Measurements from ENCODE around the gene DBH. TPM values are rescaled to one million over a fixed set of nuclear protein-coding genes. Genes with fewer than 3 reads are reported as not detected.
A peak's percentile ranks its signal among the peaks of the same experiment; 100 is the strongest.

Gene DBH
- total RNA-seq, 2 experiments from 2014 or later = not detected

DNA sequence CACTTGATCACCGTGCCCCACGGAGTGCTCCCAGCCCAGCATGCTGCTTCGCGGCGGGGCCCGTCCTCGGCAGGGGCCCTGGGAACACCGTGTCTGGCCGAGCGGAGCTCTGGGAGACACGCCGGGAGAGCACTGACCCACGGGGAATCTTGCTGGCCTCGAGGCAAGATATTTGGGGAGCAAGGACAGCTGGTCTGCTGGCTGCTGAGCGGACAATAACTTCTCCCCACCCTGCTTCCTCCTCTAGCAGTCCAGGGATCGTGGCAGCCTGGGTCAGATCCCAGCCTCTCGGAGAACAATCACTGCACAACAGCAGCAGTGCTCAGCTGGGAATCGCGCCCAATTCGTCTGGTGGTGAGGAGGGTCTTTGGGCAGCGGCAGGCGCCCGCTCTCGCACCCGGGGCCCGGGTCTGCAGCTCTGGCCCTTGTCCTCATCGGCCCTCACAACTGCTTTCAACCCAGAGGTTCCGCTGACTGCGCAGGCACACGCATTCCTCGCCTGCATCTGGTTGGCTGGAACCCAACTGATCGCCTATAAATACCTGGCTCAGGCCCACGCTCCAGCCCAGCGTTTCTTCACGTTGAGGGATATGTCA is 43.4 kb downstream of the DBH start:
- H3K9me3 Mint-ChIP-seq = no peaks in the 10 kb centered on the region
- no peaks in the 10 kb centered on the region for H3K27me3 Mint-ChIP-seq
- ChIA-PET POLR2A (no interaction called here), CTCF (no interaction called here)
- H3K36me3 Mint-ChIP-seq = peaks cover 2% of the 10 kb centered on the region
- intact Hi-C loops (cut with micrococcal nuclease) = no loop called here
- H3K27ac Mint-ChIP-seq = no peak overlapping the region
- H3K4me3 Mint-ChIP-seq = no peak overlapping the region
- peaks cover 53% of the 10 kb centered on the region for H3K4me1 Mint-ChIP-seq (ENCODE audit: low read depth)
- no peak for DNase-seq

DNA sequence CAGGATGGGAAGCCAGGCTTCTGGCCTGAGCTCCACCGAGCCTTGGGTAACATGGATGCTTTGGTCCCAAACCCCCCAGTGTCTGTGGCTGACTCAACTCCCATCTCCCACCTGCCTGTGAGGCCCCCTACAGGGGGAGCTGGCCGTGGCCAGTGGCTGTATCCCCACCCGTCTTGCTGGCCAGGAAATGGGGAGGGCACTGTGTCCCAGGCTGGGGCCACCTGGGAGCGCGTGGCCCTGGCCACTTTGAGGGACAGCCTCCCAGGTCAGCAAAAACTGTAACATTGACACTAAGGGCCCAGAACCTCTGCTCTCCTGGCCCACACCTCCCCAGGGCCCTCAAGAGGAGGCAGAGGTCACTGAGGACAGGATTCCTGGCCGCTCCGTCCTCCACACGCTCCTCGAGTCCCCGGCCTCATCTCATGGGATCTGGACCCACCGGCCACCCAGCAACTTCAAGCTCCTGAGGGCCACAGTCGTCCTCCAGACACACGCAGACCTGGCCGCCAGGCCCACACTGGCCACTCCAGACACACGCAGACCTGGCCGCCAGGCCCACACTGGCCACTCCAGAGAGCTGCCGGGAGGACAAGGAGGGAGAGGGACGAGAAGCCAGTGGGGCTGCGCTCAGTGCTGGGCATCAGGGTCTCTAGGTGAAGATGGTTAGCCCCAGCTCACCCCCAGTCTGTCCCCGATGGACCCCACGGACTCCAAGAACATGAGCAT is 44.2 kb downstream of the DBH start:
- POLR2A ChIA-PET = no interaction called here
- H3K4me3 Mint-ChIP-seq = no peak overlapping the region
- no peaks in the 10 kb centered on the region for H3K9me3 Mint-ChIP-seq
- no peak for DNase-seq
- peaks cover 2% of the 10 kb centered on the region for H3K36me3 Mint-ChIP-seq
- intact Hi-C loops (cut with micrococcal nuclease) = no loop called here
- no peak overlapping the region for H3K27ac Mint-ChIP-seq
- CTCF ChIA-PET = no interaction called here
- no peaks in the 10 kb centered on the region for H3K27me3 Mint-ChIP-seq
- peaks cover 51% of the 10 kb centered on the region for H3K4me1 Mint-ChIP-seq (ENCODE audit: low read depth)

DNA sequence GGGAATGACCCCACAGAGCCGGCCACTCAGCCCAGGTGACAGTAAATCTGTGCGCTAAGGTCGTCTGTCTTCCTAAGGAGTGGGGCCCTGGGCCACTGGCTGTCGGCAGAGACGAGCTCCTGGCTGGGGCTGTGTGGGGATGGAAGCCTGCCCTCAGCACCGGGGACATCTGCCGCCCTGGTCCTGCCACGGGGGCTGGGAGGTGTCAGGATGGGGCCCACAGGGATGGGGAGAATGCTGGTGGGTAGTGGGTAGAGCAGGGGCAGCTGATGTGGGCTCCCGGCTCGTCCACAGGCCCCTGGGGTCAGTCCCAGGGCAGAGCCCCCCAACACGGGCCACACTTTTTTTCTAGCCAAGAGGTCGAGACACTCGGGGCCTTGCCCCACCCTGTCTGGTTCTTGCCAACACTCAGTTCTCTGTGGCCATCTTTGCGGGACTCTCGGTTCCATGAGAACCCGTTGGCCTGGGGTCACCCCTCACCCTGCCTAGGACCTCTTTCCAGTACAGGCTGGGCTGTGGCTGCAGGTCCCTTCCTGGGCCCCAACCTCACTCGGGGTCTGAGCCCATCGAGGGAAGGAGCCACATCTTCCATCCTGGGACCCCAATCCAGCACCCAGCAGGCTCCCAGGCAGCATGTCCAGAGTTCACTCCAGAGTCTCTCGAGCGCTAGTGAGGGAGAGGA is 45.0 kb downstream of the DBH start:
- ChIA-PET POLR2A (no interaction called here), CTCF (no interaction called here)
- no peaks in the 10 kb centered on the region for H3K27me3 Mint-ChIP-seq
- intact Hi-C loops (cut with micrococcal nuclease) = no loop called here
- peaks cover 2% of the 10 kb centered on the region for H3K36me3 Mint-ChIP-seq
- H3K4me3 Mint-ChIP-seq = no peak overlapping the region
- DNase-seq = no peak
- peaks cover 45% of the 10 kb centered on the region for H3K4me1 Mint-ChIP-seq (ENCODE audit: low read depth)
- no peak overlapping the region for H3K27ac Mint-ChIP-seq
- H3K9me3 Mint-ChIP-seq = no peaks in the 10 kb centered on the region

DNA sequence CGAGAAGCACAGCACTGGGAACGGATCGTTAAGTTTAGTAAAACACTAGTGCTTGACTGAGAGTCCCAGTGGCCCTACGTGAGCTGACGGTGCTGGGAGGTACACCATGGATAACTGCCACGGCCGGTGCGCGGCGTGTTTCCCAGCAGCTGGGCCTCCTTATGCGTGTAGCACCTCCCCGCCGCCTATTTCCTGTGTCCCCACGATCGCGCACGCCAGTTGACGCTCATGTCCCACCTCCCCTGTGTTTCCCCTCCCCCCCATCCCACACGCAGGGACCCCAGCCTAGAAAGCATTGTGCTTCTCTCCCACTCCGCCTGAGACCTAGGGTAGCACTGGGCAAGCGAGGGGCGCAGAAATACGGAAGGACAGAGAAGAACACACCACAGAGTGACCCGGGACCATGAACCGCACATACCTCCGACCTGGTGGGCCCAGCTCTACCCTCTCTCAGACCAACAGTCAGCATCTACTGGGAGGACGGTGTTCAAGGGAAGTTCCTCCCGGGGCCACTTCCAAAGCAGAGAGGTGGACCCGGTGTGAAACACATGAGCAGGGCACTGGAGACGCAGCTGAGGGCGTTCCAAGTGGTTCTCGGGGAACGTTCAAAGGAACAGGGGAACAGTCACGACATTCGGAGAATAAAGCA is 45.6 kb downstream of the DBH start:
- intact Hi-C loops (cut with micrococcal nuclease) = no loop called here
- H3K27ac Mint-ChIP-seq = peak overlapping the region; percentile 18
- ChIA-PET POLR2A (no interaction called here), CTCF (no interaction called here)
- H3K9me3 Mint-ChIP-seq = no peaks in the 10 kb centered on the region
- peaks cover 2% of the 10 kb centered on the region for H3K36me3 Mint-ChIP-seq
- H3K4me1 Mint-ChIP-seq (ENCODE audit: low read depth) = peaks cover 39% of the 10 kb centered on the region
- H3K4me3 Mint-ChIP-seq = no peak overlapping the region
- no peaks in the 10 kb centered on the region for H3K27me3 Mint-ChIP-seq
- no peak for DNase-seq

DNA sequence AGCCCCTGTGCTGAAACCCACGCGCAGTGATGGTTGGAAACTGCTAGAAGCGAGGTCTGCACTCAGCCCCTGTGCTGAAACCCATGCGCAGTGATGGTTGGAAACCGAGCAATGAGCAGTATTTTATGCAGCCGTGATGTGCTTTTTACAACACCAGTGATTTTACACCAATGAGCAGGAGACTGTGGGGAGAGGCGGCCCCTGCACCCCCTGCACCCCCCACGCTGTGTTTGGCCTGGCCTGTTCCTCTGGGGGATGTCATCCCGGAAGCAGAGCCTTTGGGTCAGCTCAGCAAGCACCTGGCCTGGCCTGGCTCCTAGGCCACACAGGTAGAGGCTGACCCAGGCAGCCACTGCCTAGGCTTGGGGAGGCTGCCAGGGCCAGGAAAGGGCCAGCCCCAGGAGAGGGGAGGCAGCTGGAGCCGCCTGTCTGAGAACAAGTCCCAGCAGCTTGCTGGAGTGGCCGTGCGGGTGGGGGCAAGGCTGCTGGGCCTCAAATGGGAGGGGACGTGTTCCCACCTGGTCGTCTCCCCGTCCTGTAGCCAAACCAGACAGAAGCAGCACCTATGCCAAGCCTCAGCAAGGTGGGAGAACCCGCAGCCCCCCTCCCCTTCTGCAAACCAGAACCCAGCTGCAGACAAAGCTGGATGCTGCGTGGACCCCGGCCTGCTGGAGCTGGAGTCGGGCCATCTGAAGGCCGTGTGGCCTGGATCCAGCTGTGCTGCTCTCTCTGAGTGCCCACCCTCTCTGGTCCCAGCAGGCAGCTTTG is 46.8 kb downstream of the DBH start:
- H3K4me3 Mint-ChIP-seq = peak overlapping the region; percentile 63
- peak overlapping the region; percentile 91 for H3K27ac Mint-ChIP-seq
- peaks cover 28% of the 10 kb centered on the region for H3K4me1 Mint-ChIP-seq (ENCODE audit: low read depth)
- CTCF ChIA-PET = interaction anchor here (0.6 to 1.7 kb wide), 4 partner anchors 12 to 137 kb away, joined by 3 to 8 read pairs (median 4); no protein-coding TSS in a partner anchor
- H3K27me3 Mint-ChIP-seq = no peaks in the 10 kb centered on the region
- peaks cover 2% of the 10 kb centered on the region for H3K36me3 Mint-ChIP-seq
- intact Hi-C loops (cut with micrococcal nuclease) = loop anchor here (1.0 kb wide), 1 partner anchor 18 kb away; no protein-coding TSS in a partner anchor
- POLR2A ChIA-PET = interaction anchor here (0.6 to 1.9 kb wide), 2 partner anchors 18 to 21 kb away, joined by 3 to 18 read pairs; no protein-coding TSS in a partner anchor
- no peaks in the 10 kb centered on the region for H3K9me3 Mint-ChIP-seq
- DNase-seq = no peak

DNA sequence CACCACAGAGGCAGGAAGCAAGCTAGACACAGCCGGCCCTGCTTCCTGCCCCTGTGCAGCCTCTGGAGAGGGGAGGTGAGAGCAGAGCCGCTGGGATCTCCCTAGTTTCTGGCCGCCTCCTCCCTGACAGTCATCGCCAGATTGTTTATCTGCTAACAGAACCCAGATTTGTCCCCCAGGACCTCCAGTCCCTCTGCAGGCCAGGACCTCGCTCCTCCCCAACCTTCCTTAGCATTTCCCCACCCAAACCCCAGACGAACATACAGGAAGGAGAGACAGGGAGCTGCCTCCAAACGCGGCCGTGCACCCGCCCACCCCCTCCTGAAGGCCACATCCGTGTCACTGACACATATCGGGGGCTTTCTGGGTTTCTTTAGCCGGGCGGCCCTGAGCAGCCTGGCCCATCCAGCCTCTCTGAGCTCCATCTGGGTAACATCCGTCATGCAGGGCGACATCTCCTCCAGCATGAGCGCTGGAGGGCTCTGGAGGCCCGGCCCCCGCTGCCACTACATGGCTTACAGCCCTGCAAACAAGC is 47.5 kb downstream of the DBH start:
- peak overlapping the region; percentile 91 for H3K27ac Mint-ChIP-seq
- intact Hi-C loops (cut with micrococcal nuclease) = loop anchor here (1.0 kb wide), 1 partner anchor 18 kb away; no protein-coding TSS in a partner anchor
- CTCF ChIA-PET = interaction anchor here (0.6 to 1.7 kb wide), 5 partner anchors 13 to 137 kb away, joined by 3 to 8 read pairs (median 3); no protein-coding TSS in a partner anchor
- no peaks in the 10 kb centered on the region for H3K27me3 Mint-ChIP-seq
- H3K4me3 Mint-ChIP-seq = peak overlapping the region; percentile 63
- H3K4me1 Mint-ChIP-seq (ENCODE audit: low read depth) = peaks cover 23% of the 10 kb centered on the region
- H3K9me3 Mint-ChIP-seq = no peaks in the 10 kb centered on the region
- H3K36me3 Mint-ChIP-seq = peaks cover 2% of the 10 kb centered on the region
- POLR2A ChIA-PET = interaction anchor here (0.6 to 1.9 kb wide), 2 partner anchors 17 to 21 kb away, joined by 3 to 18 read pairs; no protein-coding TSS in a partner anchor
- DNase-seq = peak; percentile 77

DNA sequence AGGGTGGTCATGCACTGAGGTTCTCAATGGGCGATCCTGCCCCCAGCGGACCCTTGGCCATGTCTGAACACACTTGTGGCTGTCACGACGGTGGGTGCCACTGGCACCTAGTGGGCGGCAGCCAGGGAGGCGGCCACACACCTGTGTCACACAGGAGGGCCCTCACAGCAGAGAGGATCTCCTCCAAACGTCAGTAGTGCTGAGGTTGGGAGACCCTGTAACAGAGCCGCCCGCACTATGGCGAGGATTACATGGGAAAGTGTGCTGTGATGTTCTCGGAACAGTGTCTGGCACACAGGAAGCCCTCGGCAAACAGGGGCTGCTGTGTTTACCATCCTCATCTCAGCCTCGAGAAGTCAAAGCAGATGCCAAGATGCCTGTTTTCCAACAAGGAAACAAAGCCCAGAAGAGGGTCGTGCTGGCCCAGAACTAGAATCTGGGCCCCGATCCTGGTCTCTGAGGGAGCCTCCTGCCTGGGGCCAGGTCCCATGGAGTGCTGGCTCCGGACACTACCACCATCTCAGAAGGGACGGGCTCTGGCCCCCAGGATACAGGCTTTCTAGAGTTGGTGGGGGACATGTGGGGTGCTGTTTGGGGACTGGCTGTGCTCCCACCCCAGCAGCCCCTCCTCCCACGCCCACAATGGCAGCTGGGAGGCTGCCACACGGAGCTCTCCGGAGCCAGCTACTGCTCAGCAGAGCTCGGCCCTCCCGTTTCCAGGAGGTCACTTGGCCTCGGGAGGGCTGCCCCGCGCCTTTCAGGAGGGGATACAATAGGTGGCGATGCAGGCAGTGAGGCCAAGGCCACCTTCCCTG is 48.2 kb downstream of the DBH start:
- H3K4me1 Mint-ChIP-seq (ENCODE audit: low read depth) = peaks cover 19% of the 10 kb centered on the region
- H3K36me3 Mint-ChIP-seq = peaks cover 2% of the 10 kb centered on the region
- no peak for DNase-seq
- H3K9me3 Mint-ChIP-seq = no peaks in the 10 kb centered on the region
- no peak overlapping the region for H3K4me3 Mint-ChIP-seq
- intact Hi-C loops (cut with micrococcal nuclease) = no loop called here
- ChIA-PET POLR2A (interaction anchor here (1.9 kb wide), 1 partner anchor 17 kb away, joined by 18 read pairs; no protein-coding TSS in a partner anchor), CTCF (interaction anchor here (0.7 to 1.7 kb wide), 4 partner anchors 14 to 59 kb away, joined by 3 to 8 read pairs (median 4); no protein-coding TSS in a partner anchor)
- peak overlapping the region; percentile 91 for H3K27ac Mint-ChIP-seq
- H3K27me3 Mint-ChIP-seq = no peaks in the 10 kb centered on the region

DNA sequence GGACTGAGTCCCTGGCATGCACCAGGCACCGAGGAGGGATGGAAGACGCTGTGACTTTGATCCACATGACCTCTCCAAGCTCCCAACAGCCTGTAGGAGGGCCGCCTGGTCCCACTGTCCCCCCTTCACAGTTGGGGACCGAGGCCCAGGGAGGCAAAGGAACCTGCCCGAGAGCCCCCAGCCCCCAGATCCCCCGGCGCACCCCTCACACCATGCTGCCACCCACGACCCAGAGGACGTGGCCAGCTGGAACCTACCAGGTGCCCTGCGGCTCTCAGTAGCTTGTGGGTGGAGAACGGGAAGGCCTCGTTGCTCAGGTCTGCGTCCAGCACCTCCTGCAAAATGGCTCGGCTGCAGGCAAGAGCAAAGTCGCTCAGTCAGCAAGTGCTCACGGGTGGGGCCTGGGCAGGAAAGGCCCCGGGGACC is 48.8 kb downstream of the DBH start:
- H3K4me1 Mint-ChIP-seq (ENCODE audit: low read depth) = peaks cover 19% of the 10 kb centered on the region
- H3K36me3 Mint-ChIP-seq = peaks cover 2% of the 10 kb centered on the region
- no peak overlapping the region for H3K4me3 Mint-ChIP-seq
- CTCF ChIA-PET = no interaction called here
- POLR2A ChIA-PET = no interaction called here
- H3K27me3 Mint-ChIP-seq = no peaks in the 10 kb centered on the region
- no peaks in the 10 kb centered on the region for H3K9me3 Mint-ChIP-seq
- intact Hi-C loops (cut with micrococcal nuclease) = no loop called here
- DNase-seq = no peak
- no peak overlapping the region for H3K27ac Mint-ChIP-seq

DNA sequence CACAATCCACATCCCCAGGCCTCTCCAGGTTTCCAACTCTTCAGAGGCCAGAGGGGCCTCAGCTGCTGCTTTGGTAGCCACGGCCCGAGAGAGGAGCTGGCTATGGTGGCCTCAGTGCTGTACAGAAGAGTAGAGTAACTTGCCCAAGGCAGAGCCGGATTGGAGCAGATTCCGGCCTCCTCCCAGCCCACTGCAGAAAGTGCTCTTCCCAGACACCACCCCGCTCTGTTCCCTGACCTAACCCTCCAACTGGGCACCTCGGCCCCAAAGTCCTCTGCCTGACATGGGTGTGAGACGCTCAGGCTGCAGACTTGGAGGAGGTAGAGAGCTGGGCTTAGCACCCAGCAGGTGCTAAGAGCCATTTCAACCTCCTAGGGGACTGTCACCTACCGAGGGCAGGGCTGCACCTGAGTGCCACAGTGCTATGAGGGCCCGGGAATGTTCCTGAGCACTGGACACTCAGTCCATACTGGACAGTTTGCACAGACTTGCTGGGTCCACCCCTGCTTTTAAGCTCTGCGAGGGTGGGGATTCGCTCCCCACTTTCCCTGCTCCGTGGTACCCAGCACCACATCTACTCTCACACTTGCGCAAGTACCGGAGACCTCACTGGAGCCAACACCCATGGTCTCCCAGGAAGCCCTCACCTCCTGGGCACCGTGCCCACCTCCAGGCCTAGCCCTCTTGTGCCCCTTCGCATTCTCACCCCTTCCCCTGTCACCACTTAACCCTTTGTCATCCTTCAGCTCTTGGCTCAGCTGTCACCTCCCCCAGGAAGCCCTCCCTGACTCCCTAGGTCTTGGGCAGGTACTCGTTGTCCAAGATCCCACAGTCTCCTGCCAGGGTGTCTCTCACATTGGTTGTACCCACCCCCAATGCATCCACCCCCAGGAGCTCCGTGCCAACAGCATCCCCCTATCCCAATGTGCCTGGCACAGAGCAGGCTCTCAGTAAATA is 49.8 kb downstream of the DBH start:
- DNase-seq = no peak
- CTCF ChIA-PET = no interaction called here
- H3K27me3 Mint-ChIP-seq = no peaks in the 10 kb centered on the region
- intact Hi-C loops (cut with micrococcal nuclease) = no loop called here
- peaks cover 2% of the 10 kb centered on the region for H3K36me3 Mint-ChIP-seq
- H3K4me3 Mint-ChIP-seq = no peak overlapping the region
- H3K9me3 Mint-ChIP-seq = no peaks in the 10 kb centered on the region
- peaks cover 19% of the 10 kb centered on the region for H3K4me1 Mint-ChIP-seq (ENCODE audit: low read depth)
- POLR2A ChIA-PET = no interaction called here
- no peak overlapping the region for H3K27ac Mint-ChIP-seq

All from activated CD4-positive, alpha-beta memory T cell treated with anti-CD3 and anti-CD28 coated beads for 36 hours (primary cell).